AG04449 (cell line): ENCODE measurements around the gene KRTAP10-4.

Source experiments
- CTCF ChIA-PET: fragments of 350-600 bp; formaldehyde crosslinking; extraction: SDS; loops from one replicate; lab custom pipeline; 2021; ENCODE audit warnings: antibody characterized with exemption; lab: Yijun Ruan, JAX
- POLR2A ChIA-PET: fragments of 400-600, 350-600 bp; formaldehyde crosslinking; extraction: SDS; loops from one replicate; lab custom pipeline; 2020; ENCODE audit warnings: antibody characterized with exemption, inconsistent platforms; lab: Yijun Ruan, JAX
- DNase-seq: peaks from one replicate; pipeline ENCODE4 v3.0.0-alpha.2; 2010; ENCODE audit warnings: low read depth, low spot score
- H3K4me3 ChIP-seq: 2 replicates; pipeline ENCODE4 v1.5.1; 2011; ENCODE audit warnings: low read depth, mild to moderate bottlenecking, control low read depth, low read length
- CTCF ChIP-seq: IDR thresholded peaks from one replicate; pipeline ENCODE4 v1.5.1; 2011; ENCODE audit warnings: mild to moderate bottlenecking, moderate library complexity, low read length, control low read depth, inconsistent platforms; ENCODE audit not compliant: insufficient read depth; ENCODE audit errors: missing control alignments

The KRTAP10-4 gene

DNA sequence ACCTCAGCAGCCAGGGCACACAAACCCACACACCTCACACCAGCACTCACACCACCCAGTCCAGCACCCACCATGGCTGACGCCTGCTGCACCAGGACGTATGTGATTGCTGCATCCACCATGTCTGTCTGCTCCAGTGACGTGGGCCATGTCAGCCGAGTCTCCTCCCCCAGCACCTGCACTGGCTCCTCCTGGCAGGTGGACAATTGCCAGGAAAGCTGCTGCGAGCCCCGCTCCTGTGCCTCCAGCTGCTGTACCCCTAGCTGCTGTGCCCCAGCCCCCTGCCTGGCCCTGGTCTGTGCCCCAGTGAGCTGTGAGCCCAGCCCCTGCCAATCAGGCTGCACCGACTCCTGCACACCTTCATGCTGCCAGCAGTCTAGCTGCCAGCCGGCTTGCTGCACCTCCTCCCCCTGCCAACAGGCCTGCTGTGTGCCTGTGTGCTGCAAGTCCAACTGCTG, 38.5 kb downstream of the KRTAP10-4 start, which contains the start of gene KRTAP10-8:
Gene KRTAP10-8 (plus strand): TSS at position 51 of the 458 bp plus-strand sequence. CDS start 22 bp downstream, at position 73.
- ChIA-PET CTCF (no interaction called here), POLR2A (no interaction called here)
- no peak for TF ChIP-seq CTCF
- H3K4me3 ChIP-seq = no peak within 1 kb of the TSS
- no peak for DNase-seq

DNA sequence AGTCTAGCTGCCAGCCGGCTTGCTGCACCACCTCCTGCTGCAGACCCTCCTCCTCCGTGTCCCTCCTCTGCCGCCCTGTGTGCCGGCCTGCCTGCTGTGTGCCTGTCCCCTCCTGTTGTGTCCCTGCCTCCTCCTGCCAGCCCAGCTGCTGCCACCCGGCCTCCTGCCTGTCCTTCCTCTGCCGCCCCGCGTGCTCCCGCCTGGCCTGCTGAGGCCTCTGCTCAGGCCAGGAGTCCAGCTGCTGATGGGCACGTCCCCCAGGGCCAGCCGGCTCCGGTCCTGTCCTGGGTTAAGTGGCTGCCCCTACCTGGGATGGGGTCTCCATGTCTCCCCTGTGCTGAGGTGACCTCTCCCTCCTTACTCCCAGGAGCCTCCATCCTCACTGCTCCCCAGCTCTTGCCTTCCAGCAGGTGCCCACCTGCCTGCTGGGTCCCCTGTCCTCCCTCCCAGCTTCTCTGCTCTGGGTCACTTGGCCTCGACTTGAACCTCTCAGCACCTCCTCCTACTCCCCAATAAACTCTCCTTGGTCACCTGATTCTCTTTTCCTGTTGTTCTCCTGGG, 39.2 kb downstream of the KRTAP10-4 start:
- POLR2A ChIA-PET = no interaction called here

GRCh38 chr21:44613386-44614155, 40.0 kb downstream of the KRTAP10-4 start:
- DNase-seq = no peak
- H3K4me3 ChIP-seq = no peak overlapping the region
- CTCF ChIA-PET = no interaction called here
- POLR2A ChIA-PET = no interaction called here
- no peak for TF ChIP-seq CTCF

More for the DNA sequence above, 39.2 kb downstream of the KRTAP10-4 start:
- CTCF ChIA-PET = no interaction called here
- no peak for DNase-seq
- H3K4me3 ChIP-seq = no peak overlapping the region
- TF ChIP-seq CTCF = no peak

GRCh38 chr21:44614161-44614631, 40.7 kb downstream of the KRTAP10-4 start:
- no peak for TF ChIP-seq CTCF
- no peak overlapping the region for H3K4me3 ChIP-seq
- ChIA-PET CTCF (interaction anchor here (1.3 kb wide), 1 partner anchor 179 kb away, joined by 3 read pairs; no protein-coding TSS in a partner anchor), POLR2A (no interaction called here)
- no peak for DNase-seq

DNA sequence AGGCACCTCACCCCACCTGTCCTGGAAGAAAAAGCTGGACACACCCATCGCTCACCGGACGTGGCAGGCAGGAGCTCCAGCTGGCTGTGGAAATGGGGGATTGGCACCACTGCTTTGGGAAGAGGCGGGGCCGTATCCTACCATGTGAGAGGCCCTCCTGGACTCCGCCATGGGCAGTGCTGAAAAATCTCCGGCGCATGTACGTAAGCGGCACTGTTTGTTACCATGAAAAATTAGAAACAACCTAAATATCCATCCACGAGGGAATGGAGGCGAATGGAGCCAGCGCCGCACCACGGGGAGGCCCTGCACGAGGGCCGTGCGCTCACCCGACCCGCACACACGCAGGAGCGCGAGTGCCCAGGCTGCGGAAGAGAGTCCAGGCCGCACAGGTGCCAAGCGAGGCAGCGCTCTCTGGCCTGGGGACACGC, 41.4 kb downstream of the KRTAP10-4 start:
- TF ChIP-seq CTCF = no peak
- ChIA-PET CTCF (interaction anchor here (1.3 kb wide), 1 partner anchor 178 kb away, joined by 3 read pairs; no protein-coding TSS in a partner anchor), POLR2A (no interaction called here)
- H3K4me3 ChIP-seq = no peak overlapping the region
- DNase-seq = no peak

- no peak for TF ChIP-seq CTCF
- CTCF ChIA-PET = interaction anchor here (1.3 kb wide), 1 partner anchor 178 kb away, joined by 3 read pairs; no protein-coding TSS in a partner anchor
- H3K4me3 ChIP-seq = no peak overlapping the region
- DNase-seq = no peak
- POLR2A ChIA-PET = no interaction called here
Measured at GRCh38 chr21:44615466-44615865, 41.9 kb downstream of the KRTAP10-4 start.
